ENCODE results near the gene FOXN3.

GRCh38 chr14:89196545-89196944 lies 220.5 kb downstream of the FOXN3 start:
- no peak for TF ChIP-seq CTCF (IDR thresholded peaks at IDR 0.05; ENCODE audit: insufficient read depth, low read depth, low read length)
- TF ChIP-seq EZH2 (IDR thresholded peaks at IDR 0.05; ENCODE audit: insufficient read depth, low read length) = no peak

Measured in astrocyte (in vitro differentiated cells and primary cell).